HTERT RPE-1 (cell line): ENCODE results near the gene MEIS2.
"Not testable (repeated sequence)": the region's sequence is repeated elsewhere in the genome, so short reads cannot be mapped to it uniquely, and the experiment has no call there.

Experiments used
- in situ Hi-C: fragments of 300-500 bp; cut with MboI; formaldehyde crosslinking; loops from 4 replicates; pipeline ENCODE4 v1.14.3; 2020; ENCODE audit warnings: low sequenced_read_pairs

The MEIS2 gene

DNA sequence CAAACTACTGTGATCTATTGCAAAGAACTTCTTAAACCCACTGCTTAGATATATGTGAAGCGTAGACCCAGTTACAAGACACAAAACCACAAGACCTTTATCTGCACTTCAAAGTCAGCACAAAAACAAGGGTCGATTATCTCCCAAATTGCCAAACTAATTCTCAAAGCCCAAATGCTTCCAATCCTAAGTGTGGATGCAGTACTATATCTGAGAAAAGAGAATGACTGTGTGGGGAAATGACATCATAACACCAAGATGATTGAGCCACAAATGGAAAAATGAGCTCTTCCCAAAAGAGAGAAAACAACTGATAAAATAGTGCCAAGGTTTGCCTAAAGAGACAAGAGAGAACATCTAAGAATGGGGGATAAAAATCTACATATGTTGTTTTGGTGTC, 86.2 kb downstream of the MEIS2 start:
- in situ Hi-C loops, result no loop called here

GRCh38 chr15:37010595-37010994, 89.8 kb downstream of the MEIS2 start:
- in situ Hi-C loops, result no loop called here

GRCh38 chr15:37009288-37009687, 91.1 kb downstream of the MEIS2 start:
- in situ Hi-C loops, result no loop called here

DNA sequence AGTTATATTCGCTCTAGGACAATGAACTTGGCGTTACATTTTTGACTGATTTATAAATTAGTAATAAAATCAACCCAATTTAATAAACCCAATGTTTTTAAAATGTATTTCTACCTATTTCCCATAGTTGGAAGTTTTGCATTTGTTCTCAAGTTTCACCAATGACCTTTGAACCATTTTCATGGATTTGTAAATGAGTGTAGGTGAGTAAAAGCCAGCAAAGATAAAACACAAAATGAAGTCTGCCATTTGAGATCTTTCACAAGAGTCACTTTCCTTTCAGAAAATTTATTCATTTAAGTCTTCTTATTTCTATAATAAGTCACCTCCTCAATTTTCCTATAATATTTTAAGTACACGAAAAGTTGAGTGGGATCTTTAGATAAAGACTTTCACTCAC, 92.1 kb downstream of the MEIS2 start:
- in situ Hi-C loops, result no loop called here

GRCh38 chr15:37007301-37007700, 93.0 kb downstream of the MEIS2 start:
- in situ Hi-C loops, result no loop called here

GRCh38 chr15:37004981-37005735, 95.2 kb downstream of the MEIS2 start:
- in situ Hi-C loops, result no loop called here

GRCh38 chr15:37004373-37004869, 95.9 kb downstream of the MEIS2 start:
- in situ Hi-C loops, result no loop called here

DNA sequence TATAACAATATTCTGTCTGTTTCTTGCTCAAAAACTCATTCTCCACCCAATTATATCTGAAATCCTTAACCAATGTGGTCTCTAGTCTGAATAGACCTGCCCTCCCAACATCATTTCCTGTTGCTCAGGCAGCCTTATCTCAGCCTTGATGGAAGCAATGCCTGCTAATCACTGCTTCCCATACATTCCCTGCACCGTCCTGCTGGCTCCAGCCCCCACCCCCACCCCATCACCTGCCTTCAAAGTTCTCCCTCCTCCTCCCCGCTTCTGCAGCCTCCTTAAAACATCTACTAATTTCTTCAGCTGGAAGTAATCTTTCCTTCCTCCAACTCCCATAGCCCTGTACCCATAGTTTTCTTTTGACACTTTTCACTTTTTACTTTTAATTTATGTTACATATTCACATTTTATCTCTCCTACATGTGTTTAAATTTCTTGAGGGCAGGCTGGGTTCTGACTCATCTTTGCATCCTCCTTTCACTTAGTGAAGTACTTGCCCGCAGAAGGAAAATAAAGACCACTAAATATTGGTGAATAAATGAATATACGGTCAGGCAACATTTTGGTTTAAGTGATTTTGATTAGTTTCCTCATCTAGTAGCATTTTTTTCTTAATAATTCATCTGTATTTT, 98.2 kb downstream of the MEIS2 start:
- in situ Hi-C loops, result no loop called here

GRCh38 chr15:37001417-37001816, 98.9 kb downstream of the MEIS2 start:
- in situ Hi-C loops, result no loop called here

GRCh38 chr15:36999778-37000177, 100.6 kb downstream of the MEIS2 start:
- in situ Hi-C loops, result no loop called here

DNA sequence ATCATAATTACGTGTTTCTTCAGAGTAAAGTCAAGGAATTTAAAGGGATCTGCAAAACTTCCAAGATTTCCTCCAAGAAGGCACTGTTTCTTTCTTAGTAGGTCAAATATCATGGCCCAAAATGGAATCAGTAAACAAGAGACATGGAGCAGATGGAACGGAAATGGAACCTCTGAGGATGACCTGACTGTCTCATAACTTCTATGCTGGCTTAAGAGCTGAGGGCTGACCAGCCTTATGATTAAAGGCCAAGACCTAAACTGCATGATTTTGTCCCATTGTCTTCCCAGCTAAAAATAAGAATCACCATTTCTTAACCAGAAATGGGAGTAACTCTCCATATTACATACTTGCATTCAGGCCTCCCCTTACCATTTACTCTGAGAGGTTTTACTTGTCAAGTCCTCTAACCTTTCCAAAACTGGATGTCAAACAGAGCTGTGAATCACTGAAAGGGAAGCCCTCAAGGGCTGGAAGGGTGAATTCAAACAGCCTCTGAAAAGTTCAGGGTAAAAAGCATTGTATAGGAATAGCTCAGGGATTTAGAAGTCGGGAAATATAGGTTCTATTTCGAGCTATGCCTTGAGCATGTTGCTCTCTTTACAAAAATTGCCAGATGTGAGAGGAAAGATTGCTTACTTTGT, 103.7 kb downstream of the MEIS2 start:
- in situ Hi-C loops, result no loop called here

DNA sequence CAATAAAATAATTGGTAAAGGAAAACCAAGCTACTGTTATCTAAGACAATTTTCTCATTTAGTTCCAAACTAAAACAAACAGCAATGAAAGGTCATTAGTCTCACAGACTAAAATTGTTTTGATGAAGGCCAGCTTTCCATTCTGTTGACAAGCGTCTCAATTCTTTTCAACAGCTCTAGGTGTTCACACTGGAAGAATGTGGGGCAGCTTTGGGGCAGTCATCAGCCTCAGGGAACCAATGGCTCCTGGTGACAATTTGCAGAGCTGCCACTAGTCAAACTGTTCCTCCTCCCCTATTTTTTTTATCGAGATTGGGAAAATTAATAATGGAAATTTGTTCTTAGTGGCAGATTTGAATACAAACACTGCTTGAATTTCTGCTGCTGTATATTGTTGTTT, 104.2 kb downstream of the MEIS2 start:
- in situ Hi-C loops, result no loop called here

GRCh38 chr15:36994790-36995189, 105.6 kb downstream of the MEIS2 start:
- in situ Hi-C loops, result no loop called here

GRCh38 chr15:36992454-36992853, 107.9 kb downstream of the MEIS2 start:
- in situ Hi-C loops, result no loop called here

DNA sequence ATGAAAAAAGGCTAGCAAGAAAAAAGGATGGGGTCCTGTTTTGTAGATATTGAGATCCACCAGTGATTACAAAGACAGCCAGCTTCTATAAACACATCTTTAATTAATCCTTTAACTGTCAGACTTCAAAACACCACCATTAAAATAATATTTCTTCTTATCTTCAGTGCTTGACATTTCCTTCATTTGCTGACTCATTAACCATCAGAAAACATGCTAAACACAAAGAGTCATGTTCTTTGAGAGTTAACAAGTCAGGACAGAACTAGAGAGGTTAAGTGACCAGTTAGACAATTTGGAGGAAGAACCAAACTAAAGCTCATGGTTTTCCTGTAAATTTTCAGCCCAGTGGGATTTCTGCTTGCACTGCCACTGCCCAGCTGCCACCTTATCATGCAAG, 111.4 kb downstream of the MEIS2 start:
- in situ Hi-C loops, result no loop called here

DNA sequence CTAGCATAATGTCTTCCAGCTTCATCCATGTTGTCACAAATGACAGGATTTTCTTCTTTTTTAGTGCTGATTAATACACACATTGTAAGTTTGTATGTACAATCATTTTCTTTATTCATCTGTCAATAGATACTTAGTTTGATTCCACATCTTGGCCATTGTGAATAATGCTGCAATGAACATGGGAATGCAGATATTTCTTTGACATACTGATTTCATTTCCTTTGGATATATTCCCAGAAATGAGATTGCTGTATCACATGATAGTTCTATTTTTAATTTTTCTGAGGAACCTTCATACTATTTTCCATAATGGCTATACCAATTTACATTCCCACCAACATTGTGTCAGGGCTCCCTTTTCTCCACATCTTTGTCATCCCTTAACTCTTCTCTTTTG, 117.9 kb downstream of the MEIS2 start:
- in situ Hi-C loops, result no loop called here

GRCh38 chr15:36980281-36980680, 120.1 kb downstream of the MEIS2 start:
- in situ Hi-C loops, result not testable (repeated sequence)

DNA sequence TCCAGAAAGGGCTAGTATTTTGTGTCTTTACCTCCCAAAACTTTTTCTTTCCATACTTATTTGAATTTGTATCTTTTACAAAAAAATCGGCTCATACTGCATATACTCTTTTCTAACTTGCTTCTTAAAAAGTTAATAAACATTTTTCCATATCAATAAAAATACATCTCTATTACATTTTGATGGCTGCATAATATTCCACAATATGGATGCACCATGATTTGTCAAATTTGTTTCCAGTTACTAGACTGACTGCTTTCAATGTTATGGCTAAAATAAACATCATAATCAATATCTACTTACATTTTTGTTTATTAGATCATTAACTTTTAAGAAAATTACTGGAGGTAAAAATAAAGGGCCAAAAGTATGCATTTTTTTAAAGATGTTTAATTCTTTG, 121.7 kb downstream of the MEIS2 start:
- in situ Hi-C loops, result no loop called here

DNA sequence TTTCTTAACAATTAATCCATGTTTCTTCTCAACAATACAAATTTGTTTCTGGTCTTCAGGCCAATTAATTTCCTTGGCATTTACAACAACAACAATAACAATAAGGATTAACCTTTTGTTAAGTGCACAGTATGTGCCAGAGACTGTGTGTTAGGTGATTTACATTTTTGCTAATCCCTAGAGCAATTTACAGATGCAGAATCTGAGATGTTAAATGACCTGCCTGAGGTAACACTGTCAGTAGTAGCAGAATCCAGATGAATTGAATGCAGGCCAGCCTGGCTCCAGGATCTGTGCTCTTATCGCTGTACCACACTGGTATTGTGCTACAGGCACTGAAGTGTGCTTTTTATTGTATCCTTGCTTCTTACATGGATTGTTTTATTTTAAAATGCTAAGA, 122.2 kb downstream of the MEIS2 start:
- in situ Hi-C loops, result no loop called here

DNA sequence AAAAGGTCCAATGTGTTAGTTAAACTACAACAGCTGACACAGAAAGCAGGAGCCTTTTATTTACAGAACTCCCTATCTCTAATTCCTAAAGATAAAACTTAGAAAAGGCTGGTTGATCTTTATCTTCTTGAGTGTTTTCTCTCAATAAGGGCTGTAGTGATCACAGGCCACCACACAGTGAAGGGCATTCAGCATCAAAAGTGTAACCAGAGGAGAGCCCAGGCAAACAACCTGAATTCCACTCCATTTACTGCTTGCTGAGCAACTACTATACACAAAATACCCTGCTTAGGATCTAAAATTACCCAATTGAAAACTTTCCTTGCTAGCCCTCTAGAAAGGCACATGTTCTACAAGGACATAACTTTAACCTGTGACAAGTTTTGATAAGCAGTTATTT, 122.7 kb downstream of the MEIS2 start:
- in situ Hi-C loops, result no loop called here

- in situ Hi-C loops, result no loop called here
Observed at GRCh38 chr15:36972704-36973103, 127.6 kb downstream of the MEIS2 start.

GRCh38 chr15:36970522-36970921, 129.8 kb downstream of the MEIS2 start:
- in situ Hi-C loops, result no loop called here
